GM12875 (cell line): ENCODE data around the gene POLR2C.

ENCODE experiments used
- H3K4me3 ChIP-seq: one replicate; pipeline ENCODE4 v1.5.1; 2011; ENCODE audit warnings: low read depth, low read length, control low read depth
- TF ChIP-seq, protein P1 (sequence below): IDR thresholded peaks from 2 replicates; pipeline ENCODE4 v1.5.1; 2011; ENCODE audit warnings: low read depth, mild to moderate bottlenecking, control low read depth, inconsistent platforms, low read length, moderate library complexity, borderline replicate concordance; ENCODE audit not compliant: insufficient read depth

Gene POLR2C

DNA sequence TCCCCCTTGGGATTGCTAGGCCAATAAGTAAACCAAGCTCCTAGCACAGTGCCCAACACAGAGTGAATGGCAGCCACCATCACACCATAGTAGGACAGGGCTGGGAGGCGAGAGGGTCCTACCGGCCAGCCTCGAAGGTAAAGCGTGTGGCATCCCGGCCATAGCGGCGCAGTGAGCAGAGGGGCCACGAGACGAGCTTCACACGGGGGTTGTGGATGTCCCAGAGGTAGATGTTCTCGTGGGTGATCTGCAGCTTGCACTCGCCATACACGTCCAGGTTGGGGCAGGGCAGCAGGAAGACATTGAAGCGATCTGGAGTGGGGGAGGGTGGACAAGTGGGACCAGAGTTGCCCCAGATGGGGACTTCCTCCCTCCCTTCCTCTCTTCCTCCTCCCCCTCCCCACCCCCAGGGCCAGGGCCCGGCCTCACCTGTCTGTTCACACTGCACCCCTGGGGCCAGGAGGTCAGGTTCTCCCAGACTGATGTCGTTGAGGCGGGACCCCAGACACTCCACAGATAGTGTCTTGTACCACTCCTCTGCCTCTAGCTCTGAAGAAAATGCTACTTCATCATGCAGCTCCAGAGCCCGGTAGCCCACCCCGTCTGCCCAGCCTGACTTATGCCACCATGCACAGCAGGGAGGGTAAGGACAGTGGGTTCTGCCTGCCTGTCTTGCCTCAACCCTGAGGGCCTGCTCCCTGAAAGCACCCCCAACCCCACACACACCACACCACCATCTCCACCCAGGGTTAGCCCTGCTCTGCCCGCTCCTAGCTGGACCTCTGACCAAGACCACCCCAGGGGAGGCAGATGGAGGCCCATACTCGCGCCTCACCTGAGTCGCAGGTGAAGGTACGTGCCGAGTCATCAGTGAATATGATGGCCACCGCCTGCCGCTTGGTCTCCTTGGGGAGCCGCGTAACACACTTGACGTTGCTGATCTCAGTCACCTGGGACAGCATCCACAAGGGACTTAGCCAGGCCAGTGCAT lies 12.5 kb downstream of the POLR2C start:
- peak overlapping the region; percentile 0 for H3K4me3 ChIP-seq
- TF ChIP-seq, protein P1, sequence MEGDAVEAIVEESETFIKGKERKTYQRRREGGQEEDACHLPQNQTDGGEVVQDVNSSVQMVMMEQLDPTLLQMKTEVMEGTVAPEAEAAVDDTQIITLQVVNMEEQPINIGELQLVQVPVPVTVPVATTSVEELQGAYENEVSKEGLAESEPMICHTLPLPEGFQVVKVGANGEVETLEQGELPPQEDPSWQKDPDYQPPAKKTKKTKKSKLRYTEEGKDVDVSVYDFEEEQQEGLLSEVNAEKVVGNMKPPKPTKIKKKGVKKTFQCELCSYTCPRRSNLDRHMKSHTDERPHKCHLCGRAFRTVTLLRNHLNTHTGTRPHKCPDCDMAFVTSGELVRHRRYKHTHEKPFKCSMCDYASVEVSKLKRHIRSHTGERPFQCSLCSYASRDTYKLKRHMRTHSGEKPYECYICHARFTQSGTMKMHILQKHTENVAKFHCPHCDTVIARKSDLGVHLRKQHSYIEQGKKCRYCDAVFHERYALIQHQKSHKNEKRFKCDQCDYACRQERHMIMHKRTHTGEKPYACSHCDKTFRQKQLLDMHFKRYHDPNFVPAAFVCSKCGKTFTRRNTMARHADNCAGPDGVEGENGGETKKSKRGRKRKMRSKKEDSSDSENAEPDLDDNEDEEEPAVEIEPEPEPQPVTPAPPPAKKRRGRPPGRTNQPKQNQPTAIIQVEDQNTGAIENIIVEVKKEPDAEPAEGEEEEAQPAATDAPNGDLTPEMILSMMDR, result no peak

DNA sequence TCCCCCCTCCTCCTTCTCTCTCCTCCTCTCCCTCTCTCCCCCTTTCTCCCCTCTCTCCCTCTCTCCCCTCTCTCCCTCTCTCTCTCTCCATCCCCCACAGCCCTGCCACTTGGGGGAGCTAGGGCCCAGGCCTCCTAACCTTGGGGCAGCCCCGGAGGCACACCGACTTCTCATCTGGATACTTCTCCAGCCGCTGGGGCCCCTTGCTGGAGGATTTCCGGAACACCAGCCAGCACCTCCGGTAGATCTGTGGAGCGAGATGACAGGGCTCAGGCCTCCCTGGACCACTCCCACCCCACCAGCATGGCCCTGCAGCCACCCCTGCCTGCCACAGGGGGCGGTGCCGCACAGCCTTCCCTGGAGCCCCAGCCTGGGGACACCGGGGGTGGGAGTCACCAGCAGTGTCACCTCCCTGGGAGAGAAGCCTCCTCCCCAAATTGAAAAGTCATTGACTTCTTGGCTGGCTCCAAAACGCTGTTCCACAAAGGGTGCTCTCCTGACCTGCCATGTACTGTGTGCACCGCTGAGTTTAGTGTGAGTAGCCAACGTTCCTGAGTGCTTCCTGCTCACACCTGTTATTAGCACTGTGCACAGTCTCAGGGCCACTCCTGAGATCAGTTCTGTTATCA lies 13.3 kb downstream of the POLR2C start:
- H3K4me3 ChIP-seq, result peak overlapping the region; percentile 29
- TF ChIP-seq, protein P1, result peak; percentile 96

DNA sequence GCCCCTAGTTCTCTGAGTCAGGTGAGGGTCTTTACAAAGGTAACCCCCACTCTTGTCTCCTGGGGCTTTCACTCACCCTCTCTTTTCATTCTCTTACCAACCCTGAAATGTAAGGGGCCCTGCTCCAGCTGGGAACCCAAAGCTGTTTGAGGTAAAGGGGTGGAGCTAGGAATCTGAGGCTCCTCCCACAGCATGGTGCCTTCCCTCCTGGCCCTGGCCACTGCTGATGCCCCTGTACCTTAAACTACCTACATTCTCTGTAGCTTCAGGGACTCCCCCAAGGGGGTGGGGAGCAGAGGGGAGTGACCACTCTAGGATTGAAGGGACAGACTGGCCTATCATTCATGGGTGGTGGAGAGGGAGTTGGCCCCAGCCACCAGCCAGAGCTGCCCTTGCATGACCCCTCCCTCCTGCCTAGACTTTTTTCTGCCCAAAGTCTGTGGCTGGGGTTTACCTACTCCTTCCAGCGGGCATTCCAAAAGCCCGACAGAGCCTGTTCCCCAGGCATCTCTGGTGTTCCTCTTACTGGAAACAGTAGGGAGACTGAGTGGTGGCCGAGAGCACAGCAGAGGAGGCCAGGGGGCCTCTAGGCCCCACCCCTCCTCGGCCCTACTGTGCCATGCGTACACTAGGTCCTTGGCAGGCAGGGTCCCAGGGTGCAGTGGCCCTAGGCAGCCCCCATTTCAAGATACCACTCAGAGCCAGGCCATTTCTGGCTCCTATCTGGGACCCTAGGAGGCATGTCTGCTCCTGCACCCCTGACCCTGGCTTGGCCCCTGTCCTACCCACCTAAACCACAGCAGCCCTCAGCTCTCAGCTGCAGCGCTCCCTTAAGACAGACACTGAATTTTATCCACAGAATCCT lies 14.3 kb downstream of the POLR2C start:
- H3K4me3 ChIP-seq, result no peak overlapping the region

DNA sequence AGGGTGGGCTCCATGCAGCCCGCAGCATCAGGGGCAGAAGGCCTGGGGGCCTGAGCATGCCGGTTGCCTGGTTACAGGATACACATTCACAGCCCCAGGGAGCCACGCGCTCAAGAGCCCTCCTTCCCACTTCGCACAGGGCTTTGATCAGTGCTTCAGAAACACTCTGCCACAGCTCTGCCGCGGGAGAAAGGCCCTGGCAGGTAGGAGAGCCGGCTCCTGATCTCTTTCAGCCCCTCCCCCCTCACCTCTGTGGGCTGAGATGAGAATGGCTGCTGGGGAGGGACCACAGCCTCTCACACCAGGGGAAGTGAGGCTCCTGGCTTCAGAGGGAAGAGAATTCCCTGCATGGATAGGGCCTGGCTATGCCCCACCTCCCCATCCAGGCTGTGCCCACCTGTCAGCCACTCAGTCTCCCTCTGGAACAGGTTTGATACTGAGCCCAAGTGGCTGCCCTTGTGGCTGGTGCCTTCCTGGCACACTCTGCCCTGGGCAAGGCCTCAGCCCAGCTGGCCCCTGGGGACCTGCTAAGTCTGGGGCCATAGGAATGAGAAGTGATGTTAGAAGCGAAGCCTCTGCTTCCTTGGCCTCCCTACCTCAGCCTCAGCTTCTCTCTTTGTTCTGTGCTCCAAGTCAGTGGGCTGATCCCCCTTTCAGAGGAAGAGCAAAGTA lies 15.2 kb downstream of the POLR2C start:
- no peak overlapping the region for H3K4me3 ChIP-seq
- TF ChIP-seq, protein P1, result no peak

More for the DNA sequence above, 14.3 kb downstream of the POLR2C start:
- TF ChIP-seq, protein P1, result no peak

DNA sequence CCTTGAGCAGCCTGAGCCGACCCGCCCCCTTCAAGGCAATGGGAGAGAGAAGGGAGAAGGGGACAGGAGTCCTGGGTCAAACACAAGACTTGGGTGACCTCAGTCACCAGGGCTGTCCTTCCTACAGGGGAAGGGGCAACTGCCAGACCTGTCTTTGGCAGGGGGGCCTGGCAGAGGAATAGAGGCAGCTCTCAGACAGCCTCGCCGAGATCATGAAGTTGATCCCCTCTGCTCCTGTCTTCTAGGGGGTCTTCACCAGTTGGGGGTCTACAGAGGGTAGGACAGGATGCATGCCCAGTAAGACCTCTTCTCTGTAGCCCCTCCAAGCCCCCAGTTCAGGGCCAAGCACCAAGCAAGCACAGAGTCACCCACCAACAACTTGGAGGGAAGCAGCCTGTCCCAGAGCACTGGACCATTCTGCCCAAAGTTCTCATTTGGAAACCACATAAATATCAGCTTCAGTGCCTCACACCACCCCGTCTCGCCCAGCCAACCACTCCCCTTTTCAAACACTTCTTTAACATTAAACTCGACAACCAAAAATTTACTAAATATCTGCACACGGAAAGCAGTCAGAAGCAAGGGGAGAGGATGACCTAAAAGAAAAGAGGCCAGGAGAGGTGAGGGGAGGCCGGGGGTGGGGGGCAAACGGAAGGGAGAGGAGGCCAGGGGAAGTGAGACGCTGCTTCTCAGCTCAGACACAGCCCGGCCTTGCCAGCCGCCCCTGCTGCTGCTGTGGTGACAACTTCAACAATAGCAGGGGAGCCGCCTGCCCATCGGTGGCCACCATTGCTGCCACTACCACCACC lies 16.1 kb downstream of the POLR2C start:
- TF ChIP-seq, protein P1, result no peak
- H3K4me3 ChIP-seq, result no peak overlapping the region
